Gastrocnemius medialis (tissue), 4 donors: Measurements from ENCODE around the gene SACS.

ENCODE experiments used
- POLR2A ChIP-seq, 2 donors: fragments of 450-650 bp; IDR thresholded peaks; one replicate each; pipeline ENCODE4 v1.6.1; 2017; ENCODE audit warnings: antibody characterized with exemption in 2 of 2, mild to moderate bottlenecking in 2 of 2, moderate library complexity in 2 of 2
- TF ChIP-seq, protein P1 (sequence below), 5 experiments: fragments of 450-650 bp in 3 of 5; fragments of 200-600 bp in 2 of 5; sonication (generic) in 2 of 5; IDR thresholded peaks in 4 of 5; conservative IDR thresholded peaks in 1 of 5; 1 replicate in 4 of 5; 2 replicates in 1 of 5; pipeline ENCODE4 v1.5.1; 2016 to 2019; ENCODE audit warnings: antibody characterized with exemption in 5 of 5, mild to moderate bottlenecking in 3 of 5, moderate library complexity in 3 of 5

DNA sequence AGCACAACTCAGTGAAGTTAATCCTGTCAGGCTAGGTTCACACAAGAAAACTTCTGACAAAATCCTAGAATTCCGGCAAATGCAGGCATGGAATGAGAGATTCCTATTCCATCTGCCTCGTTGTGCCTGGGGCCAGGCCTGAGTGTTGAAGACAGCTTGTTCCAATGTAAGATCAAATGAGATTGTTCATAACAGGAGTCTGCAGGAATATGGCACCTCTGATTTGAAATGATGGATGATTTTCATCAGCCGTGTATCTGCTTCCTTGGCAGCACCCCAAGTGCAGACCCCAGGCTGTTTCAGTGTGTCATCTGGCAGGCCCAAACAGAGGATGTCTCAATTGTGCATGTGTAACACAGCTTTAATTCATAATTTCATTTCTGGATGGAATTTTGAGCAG, 35.3 kb upstream of the SACS start:
- no peak for TF ChIP-seq POLR2A (IDR thresholded peaks at IDR 0.05)
- TF ChIP-seq, protein P1, sequence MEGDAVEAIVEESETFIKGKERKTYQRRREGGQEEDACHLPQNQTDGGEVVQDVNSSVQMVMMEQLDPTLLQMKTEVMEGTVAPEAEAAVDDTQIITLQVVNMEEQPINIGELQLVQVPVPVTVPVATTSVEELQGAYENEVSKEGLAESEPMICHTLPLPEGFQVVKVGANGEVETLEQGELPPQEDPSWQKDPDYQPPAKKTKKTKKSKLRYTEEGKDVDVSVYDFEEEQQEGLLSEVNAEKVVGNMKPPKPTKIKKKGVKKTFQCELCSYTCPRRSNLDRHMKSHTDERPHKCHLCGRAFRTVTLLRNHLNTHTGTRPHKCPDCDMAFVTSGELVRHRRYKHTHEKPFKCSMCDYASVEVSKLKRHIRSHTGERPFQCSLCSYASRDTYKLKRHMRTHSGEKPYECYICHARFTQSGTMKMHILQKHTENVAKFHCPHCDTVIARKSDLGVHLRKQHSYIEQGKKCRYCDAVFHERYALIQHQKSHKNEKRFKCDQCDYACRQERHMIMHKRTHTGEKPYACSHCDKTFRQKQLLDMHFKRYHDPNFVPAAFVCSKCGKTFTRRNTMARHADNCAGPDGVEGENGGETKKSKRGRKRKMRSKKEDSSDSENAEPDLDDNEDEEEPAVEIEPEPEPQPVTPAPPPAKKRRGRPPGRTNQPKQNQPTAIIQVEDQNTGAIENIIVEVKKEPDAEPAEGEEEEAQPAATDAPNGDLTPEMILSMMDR (IDR thresholded peaks at IDR 0.05 in 4 of 5, conservative IDR thresholded peaks at IDR 0.05 in 1 of 5) = no peak
